Endothelial cell of umbilical vein (primary cell): ENCODE data around the gene IQGAP1. TPM values are rescaled to one million over a fixed set of nuclear protein-coding genes. Genes with fewer than 3 reads are reported as not detected.

ENCODE experiments used
- BruUV-seq: library from RNA; stranded (reverse); fragments of 400-500 nt; replicated peaks from 2 replicates; lab custom pipeline; 2021; lab: Mats Ljungman, UMichigan
- CTCF ChIA-PET: fragments of 300-600, 350-600 bp; sonication (Branson Sonifier 250); formaldehyde crosslinking; loops from one replicate; lab custom pipeline; 2021; ENCODE audit warnings: antibody characterized with exemption, inconsistent platforms; lab: Charles Lee
- POLR2A ChIA-PET: fragments of 300-600, 350-600 bp; sonication (Branson Sonifier 250); formaldehyde crosslinking; loops from one replicate; lab custom pipeline; 2021; ENCODE audit warnings: antibody characterized with exemption, inconsistent platforms; lab: Charles Lee
- DNase-seq: peaks from one replicate; pipeline ENCODE4 v3.0.0-alpha.2; 2011; ENCODE audit warnings: low read depth, low spot score
- FAIRE-seq: peaks from 2 replicates; lab custom pipeline; 2011; peaks lifted over from hg19 to GRCh38; lab: Jason Lieb, UNC
- H2AFZ ChIP-seq: 2 replicates; pipeline ENCODE4 v1.6.0; 2012; ENCODE audit warnings: low read depth, low read length, control low read depth, inconsistent platforms
- H3K27ac ChIP-seq: 2 replicates; pipeline ENCODE4 v1.5.1; 2011; ENCODE audit warnings: low read depth, mild to moderate bottlenecking, control low read depth, low read length, moderate library complexity; ENCODE audit not compliant: insufficient read depth
- H3K27me3 ChIP-seq, 2 experiments: 2 replicates each; pipeline versions ENCODE4 v1.6.0 to v1.6.1; 2011; ENCODE audit warnings: low read length in 2 of 2, mixed read lengths in 1 of 2; ENCODE audit not compliant: control insufficient read depth in 2 of 2, insufficient read depth in 2 of 2
- H3K36me3 ChIP-seq, 2 experiments: 2 replicates in 1 of 2; 3 replicates in 1 of 2; pipeline ENCODE4 v1.5.1; 2011; ENCODE audit warnings: low read length in 2 of 2, mild to moderate bottlenecking in 1 of 2, moderate library complexity in 1 of 2; ENCODE audit not compliant: control insufficient read depth in 2 of 2, insufficient read depth in 2 of 2; ENCODE audit errors: extremely low read depth in 1 of 2
- H3K4me1 ChIP-seq: 3 replicates; pipeline ENCODE4 v1.5.1; 2011; ENCODE audit warnings: mild to moderate bottlenecking, low read length; ENCODE audit not compliant: control insufficient read depth, insufficient read depth; ENCODE audit errors: extremely low read depth
- H3K4me2 ChIP-seq: 2 replicates; pipeline ENCODE4 v1.6.1; 2011; ENCODE audit warnings: low read length, control low read depth, mixed read lengths; ENCODE audit not compliant: insufficient read depth
- H3K4me3 ChIP-seq, 3 experiments: fragments of 200-600 bp in 1 of 3; sonication (generic), shearing (Covaris generic) in 1 of 3; replicated peaks in 1 of 3; 2 replicates each; pipeline ENCODE4 v1.5.1; 2011 to 2016; ENCODE audit warnings: control low read depth in 3 of 3, low read length in 3 of 3, mild to moderate bottlenecking in 2 of 3, inconsistent platforms in 1 of 3, low read depth in 1 of 3, moderate library complexity in 1 of 3; ENCODE audit not compliant: insufficient read depth in 1 of 3
- H3K79me2 ChIP-seq: 2 replicates; pipeline ENCODE4 v1.6.0; 2012; ENCODE audit warnings: low read length, inconsistent platforms; ENCODE audit not compliant: control insufficient read depth, insufficient read depth
- H3K9ac ChIP-seq: replicated peaks from 2 replicates; pipeline ENCODE3; 2011; ENCODE audit warnings: low read length, control low read depth; ENCODE audit not compliant: insufficient read depth; ENCODE audit errors: extremely low read depth
- H3K9me1 ChIP-seq: replicated peaks from 3 replicates; pipeline ENCODE4 v1.6.0; 2011; ENCODE audit warnings: mild to moderate bottlenecking, low read length; ENCODE audit not compliant: control insufficient read depth, insufficient read depth; ENCODE audit errors: extremely low read depth
- H3K9me3 ChIP-seq: replicated peaks from 2 replicates; pipeline ENCODE4 v1.5.1; 2012; ENCODE audit warnings: low read length, inconsistent platforms; ENCODE audit not compliant: control insufficient read depth, insufficient read depth
- H4K20me1 ChIP-seq: replicated peaks from 2 replicates; pipeline ENCODE3; 2011; ENCODE audit warnings: mild to moderate bottlenecking, low read length; ENCODE audit not compliant: control insufficient read depth, insufficient read depth; ENCODE audit errors: extremely low read depth
- CTCF ChIP-seq, 2 donors: IDR thresholded peaks; 1 replicate in 1 of 2; 2 replicates in 1 of 2; pipeline ENCODE4 v1.5.1; 2011; ENCODE audit warnings: low read length in 2 of 2, mild to moderate bottlenecking in 2 of 2, moderate library complexity in 2 of 2, control low read depth in 1 of 2, inconsistent platforms in 1 of 2, low read depth in 1 of 2; ENCODE audit not compliant: insufficient read depth in 1 of 2; ENCODE audit errors: extremely low read depth in 1 of 2
- EZH2 ChIP-seq: IDR thresholded peaks from 2 replicates; pipeline ENCODE4 v1.6.1; 2012; ENCODE audit warnings: borderline replicate concordance, low read depth, mild to moderate bottlenecking, moderate library complexity, low read length, inconsistent platforms; ENCODE audit not compliant: severe bottlenecking
- FOS ChIP-seq: IDR thresholded peaks from 2 replicates; pipeline ENCODE4 v1.6.1; 2011; ENCODE audit warnings: mild to moderate bottlenecking, low read length, moderate library complexity, borderline replicate concordance; ENCODE audit not compliant: insufficient read depth
- GATA2 ChIP-seq: IDR thresholded peaks from 2 replicates; pipeline ENCODE4 v1.7.0; 2011; ENCODE audit warnings: low read depth, mild to moderate bottlenecking, moderate library complexity, mixed read lengths, low read length; ENCODE audit not compliant: insufficient read length, insufficient read depth
- MYC ChIP-seq: IDR thresholded peaks from one replicate; pipeline ENCODE4 v1.6.1; 2011; ENCODE audit warnings: mild to moderate bottlenecking, low read depth, low read length
- dilution Hi-C: fragments of 300-500 bp; cut with MboI; formaldehyde crosslinking; loops from one replicate; pipeline ENCODE4 v1.15.0; 2019; ENCODE audit warnings: low sequenced_read_pairs; ENCODE audit not compliant: extremely low pct_ligation_motif_present
- intact Hi-C: fragments of 100-400 bp; cut with micrococcal nuclease; formaldehyde crosslinking; loops from one replicate; pipeline ENCODE4 v1.10.0; 2022
- polyA plus RNA-seq, 4 experiments: library from polyadenylated mRNA; depleted of rRNA in 3 of 4; stranded (reverse) in 3 of 4; unstranded in 1 of 4; fragments of >200 nt; gene quantifications; 2 replicates each; pipeline versions ENCODE4 v1.2.1 to v1.2.3, GENCODE V29; 2011 to 2012; ENCODE audit warnings: missing spikeins in 1 of 4
- total RNA-seq: library from RNA; stranded (reverse); gene quantifications from 2 replicates; pipeline ENCODE4 v1.2.3, GENCODE V29; 2021
- TF ChIP-seq, protein P1 (sequence below): IDR thresholded peaks from 2 replicates; pipeline ENCODE4 v1.6.1; 2011; ENCODE audit not compliant: insufficient read depth, insufficient read length

IQGAP1 gene
- total and polyA plus RNA-seq, 2 donors (not counting 3 experiments of a cell fraction or from before 2014, with no cell fraction given) = 82.2 to 258 TPM

DNA sequence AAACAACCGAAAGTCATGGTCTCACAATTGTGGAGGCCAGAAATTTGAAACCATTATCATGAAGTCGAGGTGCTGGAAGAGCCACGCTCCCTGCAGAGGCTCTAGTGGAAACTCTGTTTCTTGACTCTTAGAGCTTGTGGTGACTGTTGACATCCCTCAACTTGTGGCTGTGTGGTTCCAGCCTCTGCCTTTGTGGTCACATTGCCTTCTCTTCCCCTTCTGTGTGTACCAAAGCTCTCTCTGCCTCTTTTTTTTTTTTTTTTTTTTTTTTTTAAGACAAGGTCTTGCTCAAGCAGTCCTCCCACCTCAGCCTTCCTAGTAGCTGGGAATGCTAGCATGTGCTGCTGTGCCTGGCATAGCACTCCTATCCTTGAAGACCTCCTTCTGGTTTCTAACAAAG, 93.0 kb downstream of the IQGAP1 start:
- TF ChIP-seq, protein P1, sequence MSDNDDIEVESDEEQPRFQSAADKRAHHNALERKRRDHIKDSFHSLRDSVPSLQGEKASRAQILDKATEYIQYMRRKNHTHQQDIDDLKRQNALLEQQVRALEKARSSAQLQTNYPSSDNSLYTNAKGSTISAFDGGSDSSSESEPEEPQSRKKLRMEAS = no peak
- TF ChIP-seq GATA2 (no peak), MYC (no peak), EZH2 (no peak), CTCF (IDR thresholded peaks at IDR 0.05; ENCODE audit: extremely low read depth in 1 of 2, insufficient read depth in 1 of 2, low read depth in 1 of 2, low read length in 2 of 2) (no peak), FOS (no peak)
- CTCF ChIA-PET = interaction anchor here (0.6 to 6.3 kb wide), 12 partner anchors 46 to 405 kb away, joined by 3 to 148 read pairs (median 8); partner anchors contain the start of genes IQGAP1 and ZNF774
- no peaks in the 10 kb centered on the region for H3K9me3 ChIP-seq
- no peaks in the 10 kb centered on the region for H3K79me2 ChIP-seq
- FAIRE-seq = no peak
- H3K36me3 ChIP-seq = peaks cover 17 to 43% of the 10 kb centered on the region in 2 experiments
- H3K4me2 ChIP-seq = no peak overlapping the region
- H3K27me3 ChIP-seq = no peaks in the 10 kb centered on the region
- no peaks in the 10 kb centered on the region for H3K9me1 ChIP-seq
- intact Hi-C loops (no loop called here), dilution Hi-C loops (no loop called here)
- peaks cover 11% of the 10 kb centered on the region for H3K4me1 ChIP-seq
- peaks cover 2% of the 10 kb centered on the region for H4K20me1 ChIP-seq
- BruUV-seq = no TSS peak
- no peak overlapping the region for H3K4me3 ChIP-seq
- H3K27ac ChIP-seq = no peak overlapping the region
- no peak overlapping the region for H2AFZ ChIP-seq
- POLR2A ChIA-PET = no interaction called here
- DNase-seq = no peak
- H3K9ac ChIP-seq = no peak overlapping the region
